Measurements from ENCODE around the gene SH2D3C.
"Not testable (repeated sequence)": the region's sequence is repeated elsewhere in the genome, so short reads cannot be mapped to it uniquely, and the experiment has no call there.

SH2D3C gene

DNA sequence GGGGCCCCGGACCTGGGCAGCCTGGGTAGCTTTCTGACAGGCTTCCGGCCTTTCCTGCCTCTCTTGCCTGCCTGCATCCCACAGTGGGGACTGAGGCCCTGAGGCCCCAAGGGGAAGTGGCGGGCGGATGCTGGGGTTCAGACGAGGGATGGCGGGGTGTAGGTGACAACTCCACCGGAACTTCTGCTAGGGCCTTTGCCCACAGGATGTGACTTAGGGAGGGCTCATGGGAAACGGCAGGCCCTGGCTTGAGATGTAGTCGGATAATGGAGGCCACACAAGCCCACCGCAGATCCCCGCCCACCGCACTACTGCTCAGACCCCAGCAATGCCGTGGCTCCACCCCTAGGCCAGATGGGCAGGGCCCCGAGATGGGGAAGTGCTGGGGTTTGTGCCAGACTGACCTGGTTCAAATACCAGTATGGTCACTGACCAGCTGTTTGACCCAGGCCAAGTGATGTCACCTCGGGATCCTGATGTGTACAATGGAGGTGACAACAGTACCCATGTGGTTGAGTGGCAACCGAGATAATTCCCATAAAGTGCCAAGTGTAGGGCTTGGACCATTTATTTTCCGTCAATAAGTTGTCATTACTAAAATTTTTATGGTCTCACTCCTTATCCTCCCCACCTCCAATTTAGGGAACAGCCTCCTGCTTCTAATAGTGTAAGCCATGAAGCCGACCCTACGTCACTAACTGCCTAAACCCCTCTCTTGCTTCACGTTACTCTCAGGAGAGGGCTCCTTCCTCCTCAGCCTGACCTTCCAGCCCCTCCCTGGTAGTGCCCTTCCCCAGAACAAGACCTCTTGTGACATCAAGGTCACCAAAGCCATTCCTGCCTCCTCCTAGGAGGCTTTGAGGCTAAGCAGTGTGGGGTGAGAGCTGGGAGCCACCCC is 4.9 kb upstream of the SH2D3C start:
- peak; percentile 43 for DNase-seq

GRCh38 chr9:127781806-127782205 is 3.3 kb upstream of the SH2D3C start:
- no peak for DNase-seq

- DNase-seq = not testable (repeated sequence)
Measured at GRCh38 chr9:127780909-127781308, 2.4 kb upstream of the SH2D3C start.

DNA sequence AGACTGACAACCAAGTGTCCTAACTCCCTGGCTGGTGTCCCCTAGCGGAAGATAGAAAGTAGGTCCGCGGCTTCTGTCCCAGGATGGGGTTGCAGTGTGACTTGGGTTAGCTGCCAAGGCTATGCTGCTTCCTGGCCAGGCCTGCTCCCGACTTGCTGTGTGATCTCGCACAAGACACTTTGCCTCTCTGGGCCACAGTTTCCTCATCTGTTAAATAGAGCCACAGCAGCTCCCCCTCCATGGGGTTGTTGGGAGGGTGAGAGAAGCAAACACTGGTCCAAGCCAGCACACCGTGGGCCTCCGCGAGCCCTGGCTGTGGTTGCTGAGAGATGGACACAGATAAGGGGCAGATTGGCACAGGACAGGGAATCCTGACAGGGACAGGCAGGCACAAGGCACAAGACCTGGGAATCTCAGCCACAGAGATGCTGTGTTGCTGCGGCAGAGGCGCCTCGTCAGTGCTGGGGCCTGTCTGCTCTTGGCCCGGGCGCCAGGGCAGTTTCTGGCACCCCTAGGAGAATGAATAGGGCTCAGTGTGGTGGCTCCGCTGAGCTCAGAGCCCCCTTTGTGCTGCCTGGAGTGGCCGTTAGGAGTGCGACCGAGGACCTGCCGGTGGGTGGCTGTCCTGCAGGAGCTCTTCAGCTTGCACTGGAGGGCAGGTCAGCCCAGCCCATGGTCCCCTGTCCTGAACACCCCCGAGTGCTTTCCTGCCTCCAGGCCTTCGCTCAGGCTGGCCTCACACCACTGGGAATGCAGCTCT is 1.8 kb upstream of the SH2D3C start:
- no peak for DNase-seq

DNA sequence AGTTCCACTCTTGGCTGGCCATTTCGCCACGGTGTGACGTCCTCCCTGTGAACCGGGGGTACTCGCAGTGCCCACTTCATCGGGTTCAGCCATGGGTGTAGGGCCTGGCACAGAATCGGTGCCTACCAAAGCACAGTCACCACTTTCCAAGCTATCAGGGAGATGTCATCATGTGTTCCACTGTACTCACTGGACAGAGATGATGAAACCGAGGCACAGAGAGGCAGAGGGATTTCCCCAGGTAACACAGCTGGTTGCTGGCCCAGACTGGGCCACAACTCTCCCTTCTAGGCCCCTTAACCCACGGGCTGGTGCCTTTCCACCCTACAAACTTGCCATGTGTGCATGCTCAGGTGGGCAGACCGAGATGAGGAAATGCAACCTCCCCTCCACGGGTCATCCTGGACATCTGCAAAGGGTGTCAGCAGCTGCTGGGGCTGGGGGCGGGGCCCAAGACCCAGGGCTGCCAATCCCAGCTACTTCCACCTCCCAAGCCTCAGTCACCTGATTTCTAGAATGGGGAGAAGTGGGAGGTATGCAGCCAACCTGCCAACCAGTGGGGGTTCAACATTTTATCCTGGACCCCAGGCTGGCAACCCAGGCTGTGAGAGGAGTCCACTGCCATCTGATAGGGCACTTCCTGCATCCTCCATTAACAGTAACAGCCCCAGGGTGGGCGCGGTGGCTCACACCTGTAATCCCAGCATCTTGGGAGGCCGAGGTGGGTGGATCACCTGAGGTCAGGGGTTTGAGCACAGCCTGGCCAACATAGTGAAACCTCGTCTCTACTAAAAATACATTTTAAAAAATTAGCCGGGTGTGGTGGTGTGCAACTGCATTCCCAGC is 893 bp upstream of the SH2D3C start:
- DNase-seq = peak; percentile 50

DNA sequence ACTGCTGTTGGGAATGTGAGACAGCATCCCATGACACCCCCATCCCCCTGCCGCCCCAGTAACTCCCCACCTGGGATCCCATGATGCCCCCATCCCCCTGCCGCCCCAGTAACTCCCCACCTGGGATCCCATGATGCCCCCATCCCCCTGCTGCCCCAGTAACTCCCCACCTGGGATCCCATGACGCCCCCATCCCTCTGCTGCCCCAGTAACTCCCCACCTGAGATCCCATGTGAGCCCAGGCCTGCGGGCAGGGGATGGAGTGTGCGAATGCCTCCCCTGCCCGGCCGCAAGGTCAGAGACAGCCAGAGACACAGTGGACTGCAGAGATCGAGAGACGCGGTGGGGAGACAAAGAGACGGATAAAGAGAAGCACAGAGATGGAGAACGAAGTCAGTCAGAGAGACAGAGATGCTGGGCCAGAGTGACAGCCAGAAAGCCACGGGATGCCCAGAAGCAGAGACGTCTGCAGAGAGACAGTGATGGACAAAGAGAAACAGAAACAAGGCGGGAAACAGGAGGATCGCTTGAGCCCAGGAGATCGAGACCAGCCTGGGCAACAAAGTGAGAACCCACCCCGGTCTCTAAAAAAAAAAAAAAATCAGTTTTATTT is 992 bp downstream of the SH2D3C start:
- no peak for DNase-seq

- no peak for DNase-seq
Measured at GRCh38 chr9:127776924-127777289, 1.6 kb downstream of the SH2D3C start.

GRCh38 chr9:127776195-127776923 is 2.1 kb downstream of the SH2D3C start:
- DNase-seq = peak; percentile 62

GRCh38 chr9:127773981-127774380 is 4.5 kb downstream of the SH2D3C start:
- DNase-seq = no peak

- DNase-seq = no peak
Measured at GRCh38 chr9:127773272-127773671, 5.2 kb downstream of the SH2D3C start.

DNA sequence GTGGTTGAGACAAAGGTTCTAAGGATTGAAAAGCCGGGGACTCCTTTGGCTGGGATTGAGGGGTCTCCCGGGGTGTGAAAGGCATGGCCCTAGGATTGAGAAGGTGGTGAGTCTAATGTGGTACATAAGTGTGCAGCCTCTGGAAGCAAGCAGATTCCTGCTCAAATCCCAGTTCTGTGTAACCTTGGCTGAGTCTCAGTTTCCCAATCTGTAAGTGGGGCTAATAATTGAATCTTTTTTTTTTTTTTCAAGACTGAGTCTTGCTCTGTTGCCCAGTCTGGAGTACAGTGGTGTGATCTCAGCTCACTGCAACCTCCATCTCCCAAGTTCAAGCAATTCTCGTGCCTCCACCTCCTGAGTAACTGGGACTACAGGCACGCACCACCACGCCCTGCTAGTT is 5.9 kb downstream of the SH2D3C start:
- no peak for DNase-seq

DNA sequence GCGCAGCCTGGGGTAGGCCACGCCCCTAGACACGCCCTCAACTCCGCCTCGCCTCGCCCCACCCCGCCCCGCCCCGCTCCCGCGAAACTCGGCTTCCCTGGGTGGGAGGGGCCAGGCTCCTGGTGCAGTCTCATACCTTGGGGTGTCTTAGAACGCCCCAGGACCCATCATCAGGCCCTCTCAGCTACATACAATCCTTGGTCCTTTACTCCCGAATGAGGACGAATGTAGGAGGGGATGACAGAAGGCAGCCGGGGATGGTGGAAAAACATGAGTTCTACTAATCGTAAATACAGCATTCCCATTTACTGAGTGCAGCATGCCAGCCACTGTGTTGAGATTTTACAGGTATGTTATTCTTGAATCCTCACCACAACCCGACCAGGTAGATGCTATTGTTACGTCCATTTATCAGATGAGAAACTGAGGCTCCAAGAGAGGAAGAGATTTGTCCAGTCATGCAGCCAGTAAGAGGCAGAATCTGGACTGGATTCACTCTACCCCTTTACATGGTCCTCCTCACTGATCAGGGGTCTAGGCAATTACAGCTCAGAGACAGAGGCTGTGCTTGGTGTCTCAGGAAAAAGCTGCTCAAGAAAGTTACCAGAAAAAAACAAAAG is 6.8 kb downstream of the SH2D3C start:
- DNase-seq = no peak

- peak; percentile 96 for DNase-seq
Measured at GRCh38 chr9:127770905-127771569, 7.4 kb downstream of the SH2D3C start.

DNA sequence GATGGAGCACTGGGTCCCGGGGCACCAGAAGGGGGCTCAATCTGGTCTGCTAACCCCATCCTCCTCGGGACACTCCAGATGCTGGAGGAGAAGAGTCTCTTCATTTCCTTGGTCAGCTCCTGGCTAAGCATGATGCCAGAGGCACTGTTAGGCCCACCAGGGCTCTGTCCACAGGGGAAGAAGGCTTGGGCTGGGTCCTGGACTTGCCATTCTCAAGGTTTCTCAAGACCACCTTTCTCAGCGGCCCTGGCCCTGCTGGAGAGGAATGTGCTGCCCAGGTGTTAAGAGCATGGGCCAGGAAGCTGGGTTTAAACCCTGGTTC is 7.9 kb downstream of the SH2D3C start:
- no peak for DNase-seq

DNA sequence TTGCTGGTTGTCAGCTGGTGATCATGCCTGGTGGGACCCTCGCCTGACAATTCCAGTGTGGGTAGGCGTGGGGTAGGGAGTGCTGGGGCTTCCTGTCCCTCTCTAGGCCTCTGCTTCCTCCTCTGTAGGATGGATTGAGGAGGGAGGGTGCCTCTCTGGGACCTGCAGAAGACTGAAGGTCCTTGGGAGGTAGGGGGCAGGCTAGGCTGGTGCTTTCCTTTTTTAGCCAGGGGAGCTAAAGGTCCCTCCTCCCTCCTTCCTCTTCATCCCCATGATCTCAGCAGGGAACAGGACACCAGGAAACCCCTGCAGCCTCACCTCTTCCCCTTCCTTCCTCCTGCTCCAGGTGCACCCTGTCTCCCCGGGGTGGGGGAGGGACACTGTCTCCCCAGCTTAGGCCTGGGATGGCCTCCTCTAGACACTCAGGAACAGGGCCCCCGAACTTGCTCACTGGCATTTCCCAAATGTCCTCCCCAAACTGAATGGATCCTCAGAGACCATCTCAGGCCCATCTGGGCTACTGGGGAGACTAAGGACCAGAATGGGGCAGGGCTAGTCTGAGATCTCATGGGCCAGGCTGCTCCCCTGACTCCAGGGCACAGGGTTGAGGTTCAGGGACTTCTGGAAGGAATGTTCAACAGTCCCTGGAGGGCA is 8.4 kb downstream of the SH2D3C start:
- DNase-seq = no peak

DNA sequence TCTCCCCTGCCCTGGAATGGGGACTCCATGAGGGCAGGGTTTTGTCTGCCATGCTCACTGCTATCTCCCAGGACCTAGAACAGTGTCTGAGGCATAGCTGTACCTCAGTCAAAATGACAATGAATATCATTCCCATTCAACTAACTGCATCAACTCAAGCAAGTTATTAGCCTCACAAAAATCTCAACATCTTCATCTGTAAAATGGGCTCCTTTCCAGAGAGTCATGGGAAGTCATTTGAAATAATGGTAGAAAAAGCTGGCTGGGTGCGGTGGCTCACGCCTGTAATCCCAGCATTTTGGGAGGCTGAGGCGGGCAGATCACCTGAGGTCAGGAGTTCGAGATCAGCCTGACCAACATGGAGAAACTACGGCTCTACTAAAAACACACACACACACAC is 9.4 kb downstream of the SH2D3C start:
- DNase-seq = no peak

DNA sequence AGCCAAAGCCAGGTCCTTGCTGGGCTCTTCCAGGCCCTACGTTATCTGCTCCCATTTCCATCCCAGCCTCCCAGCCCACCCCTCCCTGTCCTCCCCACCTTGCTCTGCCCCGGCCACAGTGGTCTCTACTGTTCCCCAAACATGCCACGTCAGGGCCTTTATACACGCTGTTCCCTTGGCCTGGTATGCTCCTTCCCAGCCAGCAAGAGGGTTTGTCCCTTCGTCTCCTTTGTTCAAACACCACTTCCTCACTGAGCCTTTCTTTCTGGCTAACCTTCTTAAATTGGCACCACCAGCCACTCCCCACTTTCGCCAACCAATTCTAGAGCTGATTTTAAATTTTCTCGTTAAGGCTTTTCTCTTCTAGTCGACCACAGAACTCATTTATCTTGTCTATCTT is 9.8 kb downstream of the SH2D3C start:
- no peak for DNase-seq

DNA sequence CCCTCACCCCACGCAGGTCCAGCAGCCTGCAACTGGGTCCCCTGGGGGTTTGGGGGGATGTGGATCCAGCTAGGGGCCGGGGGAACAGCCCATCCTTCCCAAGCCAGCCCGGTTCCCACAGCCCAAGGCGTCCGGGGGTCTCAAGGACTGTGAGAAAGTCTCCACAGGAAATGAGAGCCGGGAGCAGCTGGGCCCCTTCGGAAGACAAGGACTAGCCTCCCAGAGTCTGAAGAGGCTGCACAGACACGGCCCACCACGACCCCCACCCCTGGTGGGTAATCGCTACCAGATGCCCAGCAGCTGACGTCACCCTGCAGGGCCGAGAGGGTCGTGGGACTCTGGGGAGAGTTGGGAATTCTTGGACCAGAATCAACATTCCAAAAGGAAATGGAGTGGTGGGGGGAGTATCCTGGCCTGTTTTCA is 10.5 kb downstream of the SH2D3C start:
- DNase-seq = no peak

DNA sequence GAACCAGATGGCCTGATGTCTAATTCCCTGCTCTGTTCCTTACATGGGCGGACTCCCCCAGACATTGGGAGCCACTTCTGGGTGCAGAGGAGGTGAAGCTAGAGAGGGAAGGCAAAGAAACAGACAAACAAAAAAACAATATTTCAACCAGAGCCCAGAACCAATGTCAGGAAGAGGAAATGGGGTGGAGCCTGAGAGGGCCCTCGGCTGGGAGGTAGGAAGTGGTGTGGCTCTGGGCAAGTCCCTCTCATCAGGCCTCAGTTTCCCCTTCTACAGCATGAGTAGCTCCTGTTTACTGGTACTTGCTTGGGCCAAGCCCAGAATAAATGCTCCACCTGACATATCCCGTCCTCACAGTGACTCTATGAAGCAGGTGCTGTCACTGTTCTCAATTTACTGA is 11.1 kb downstream of the SH2D3C start:
- no peak for DNase-seq

- DNase-seq = no peak
Measured at GRCh38 chr9:127765418-127765817, 13.0 kb downstream of the SH2D3C start.

- DNase-seq = no peak
Measured at GRCh38 chr9:127763918-127764384, 14.5 kb downstream of the SH2D3C start.
